Measurements from ENCODE around the gene USP54. TPM values are rescaled to one million over a fixed set of nuclear protein-coding genes. Genes with fewer than 3 reads are reported as not detected.

The USP54 gene
- total RNA-seq, 3 donors from 2014 or later (not counting 1 experiment from before 2014, with no cell fraction given) = 4.4 to 10.2 (median 5.5) TPM

- Histone ChIP-seq H3K4me3 (ENCODE audit: low read length) (no peak overlapping the region), H3K27me3 (ENCODE audit: control insufficient read depth, insufficient read depth, low read length) (no peaks in the 10 kb centered on the region), H3K27ac (ENCODE audit: low read length) (no peak overlapping the region), H3K4me1 (ENCODE audit: control insufficient read depth, insufficient read depth, low read length) (peaks cover 11% of the 10 kb centered on the region), H3K36me3 (ENCODE audit: control insufficient read depth, insufficient read depth, low read length) (no peaks in the 10 kb centered on the region), H3K9me3 (ENCODE audit: control insufficient read depth, insufficient read depth, low read length) (no peaks in the 10 kb centered on the region)
- H3K9me3 Mint-ChIP-seq = no peaks in the 10 kb centered on the region
- no peak overlapping the region for H3K4me3 Mint-ChIP-seq
- TF ChIP-seq CTCF (IDR thresholded peaks at IDR 0.05) = no peak
- ATAC-seq (no peak), DNase-seq (no peak)
- peaks cover 15 to 17% of the 10 kb centered on the region in 2 donors for H3K4me1 Mint-ChIP-seq
- intact Hi-C loops (cut with micrococcal nuclease) = no loop called here
- H3K27me3 Mint-ChIP-seq (ENCODE audit: low read depth in 2 of 2) = no peaks in the 10 kb centered on the region
- whole genome bisulfite sequencing (ENCODE audit: insufficient coverage) = 97% methylated on average over 5 of the region's 5 CpGs
- no peak overlapping the region for H3K27ac Mint-ChIP-seq
- no peaks in the 10 kb centered on the region for H3K36me3 Mint-ChIP-seq
These were observed 2.7 kb upstream of the USP54 start for GRCh38 chr10:73593812-73594211.

GRCh38 chr10:73593110-73593509, 2.0 kb upstream of the USP54 start:
- H3K27me3 Mint-ChIP-seq (ENCODE audit: low read depth in 2 of 2) = no peaks in the 10 kb centered on the region
- Histone ChIP-seq H3K36me3 (ENCODE audit: control insufficient read depth, insufficient read depth, low read length) (no peaks in the 10 kb centered on the region), H3K9me3 (ENCODE audit: control insufficient read depth, insufficient read depth, low read length) (no peaks in the 10 kb centered on the region), H3K27me3 (ENCODE audit: control insufficient read depth, insufficient read depth, low read length) (no peaks in the 10 kb centered on the region), H3K4me1 (ENCODE audit: control insufficient read depth, insufficient read depth, low read length) (peaks cover 11% of the 10 kb centered on the region), H3K27ac (ENCODE audit: low read length) (no peak overlapping the region), H3K4me3 (ENCODE audit: low read length) (no peak overlapping the region)
- H3K27ac Mint-ChIP-seq = no peak overlapping the region
- intact Hi-C loops (cut with micrococcal nuclease) = no loop called here
- no peaks in the 10 kb centered on the region for H3K9me3 Mint-ChIP-seq
- no peak for TF ChIP-seq CTCF (IDR thresholded peaks at IDR 0.05)
- no peak for ATAC-seq
- H3K4me3 Mint-ChIP-seq = no peak overlapping the region
- WGBS (ENCODE audit: insufficient coverage) = 96% methylated on average over 3 of the region's 4 CpGs
- no peak for DNase-seq
- peaks cover 15 to 17% of the 10 kb centered on the region in 2 donors for H3K4me1 Mint-ChIP-seq
- H3K36me3 Mint-ChIP-seq = no peaks in the 10 kb centered on the region

GRCh38 chr10:73591935-73592699, 975 bp upstream of the USP54 start:
- peak in 1 of 2 donors; percentile 32 for DNase-seq
- Histone ChIP-seq H3K4me3 (ENCODE audit: low read length) (no peak overlapping the region), H3K27me3 (ENCODE audit: control insufficient read depth, insufficient read depth, low read length) (no peaks in the 10 kb centered on the region), H3K27ac (ENCODE audit: low read length) (no peak overlapping the region), H3K4me1 (ENCODE audit: control insufficient read depth, insufficient read depth, low read length) (peaks cover 11% of the 10 kb centered on the region), H3K36me3 (ENCODE audit: control insufficient read depth, insufficient read depth, low read length) (no peaks in the 10 kb centered on the region), H3K9me3 (ENCODE audit: control insufficient read depth, insufficient read depth, low read length) (no peaks in the 10 kb centered on the region)
- 11% methylated on average over 1 of the region's 3 CpGs for WGBS (ENCODE audit: insufficient coverage)
- no peak for TF ChIP-seq CTCF (IDR thresholded peaks at IDR 0.05)
- intact Hi-C loops (cut with micrococcal nuclease) = no loop called here
- peak overlapping the region; percentile 28 for H3K4me3 Mint-ChIP-seq
- no peaks in the 10 kb centered on the region for H3K9me3 Mint-ChIP-seq
- H3K27ac Mint-ChIP-seq = peak overlapping the region; percentile 72 to 86
- ATAC-seq = peak in 1 of 3 donors; percentile 35
- no peaks in the 10 kb centered on the region for H3K36me3 Mint-ChIP-seq
- peaks cover 15 to 17% of the 10 kb centered on the region in 2 donors for H3K4me1 Mint-ChIP-seq
- no peaks in the 10 kb centered on the region for H3K27me3 Mint-ChIP-seq (ENCODE audit: low read depth in 2 of 2)
